GM12878 (cell line): Measurements from ENCODE around the gene KCNJ18. TPM values are rescaled to one million over a fixed set of nuclear protein-coding genes. Genes with fewer than 3 reads are reported as not detected.

ENCODE experiments used
- ATAC-seq: fragments of 200-7000 bp; cut with Tn5 transposase; 3 replicates; pipeline ENCODE4 v1.9.1; 2020; ENCODE audit warnings: mild to moderate bottlenecking, moderate library complexity
- BruUV-seq: library from RNA; stranded (reverse); fragments of 400-500 nt; replicated peaks from 2 replicates; lab custom pipeline; 2021; lab: Mats Ljungman, UMichigan
- CTCF ChIA-PET: fragments of 300-600 bp; sonication (Branson Sonifier 250); formaldehyde crosslinking; extraction: SDS; loops from one replicate; lab custom pipeline; 2021; ENCODE audit warnings: inconsistent platforms; lab: Yijun Ruan, JAX
- POLR2A ChIA-PET: fragments of 350-600 bp; formaldehyde crosslinking; extraction: SDS; loops from one replicate; lab custom pipeline; 2021; ENCODE audit warnings: inconsistent platforms; lab: Charles Lee
- RAD21 ChIA-PET: fragments of 300-600 bp; sonication (Branson Sonifier 250); formaldehyde crosslinking; loops from one replicate; lab custom pipeline; 2023; ENCODE audit warnings: antibody characterized with exemption; ENCODE audit not compliant: unreplicated experiment; lab: Charles Lee
- SMC1A ChIA-PET: fragments of 300-600 bp; sonication (Branson Sonifier 250); formaldehyde crosslinking; loops from one replicate; lab custom pipeline; 2023; ENCODE audit not compliant: unreplicated experiment, uncharacterized antibody; lab: Charles Lee
- DNase-seq: peaks from one replicate; pipeline ENCODE4 v3.0.0-alpha.2; 2011; ENCODE audit warnings: low read depth, low spot score
- FAIRE-seq: peaks from 3 replicates; lab custom pipeline; 2011; peaks lifted over from hg19 to GRCh38; lab: Jason Lieb, UNC
- H2AFZ ChIP-seq: 2 replicates; pipeline ENCODE4 v1.6.0; 2011; ENCODE audit warnings: low read depth, low read length, control low read depth; ENCODE audit not compliant: control insufficient read depth
- H3K27ac ChIP-seq: 2 replicates; pipeline ENCODE4 v1.5.1; 2011; ENCODE audit warnings: control low read depth; ENCODE audit not compliant: control insufficient read depth, insufficient read depth
- H3K27me3 ChIP-seq, 2 experiments: replicated peaks in 1 of 2; 2 replicates each; pipeline versions ENCODE4 v1.6.0 to v1.6.1; 2011; ENCODE audit warnings: low read length in 1 of 2; ENCODE audit not compliant: control insufficient read depth in 2 of 2, insufficient read depth in 2 of 2
- H3K36me3 ChIP-seq, 2 experiments: 2 replicates each; pipeline ENCODE4 v1.5.1; 2011; ENCODE audit warnings: low read length in 1 of 2; ENCODE audit not compliant: control insufficient read depth in 2 of 2, insufficient read depth in 2 of 2
- H3K4me1 ChIP-seq: 2 replicates; pipeline ENCODE4 v1.6.1; 2011; ENCODE audit warnings: mild to moderate bottlenecking, low read length, moderate library complexity, mixed read lengths; ENCODE audit not compliant: control insufficient read depth, insufficient read depth
- H3K4me2 ChIP-seq: 2 replicates; pipeline ENCODE4 v1.6.0; 2011; ENCODE audit warnings: control low read depth; ENCODE audit not compliant: control insufficient read depth, insufficient read depth
- H3K4me3 ChIP-seq: fragments of 200-600 bp; sonication (generic); 2 replicates; pipeline ENCODE4 v1.5.1; 2016
- H3K79me2 ChIP-seq: 2 replicates; pipeline ENCODE4 v1.6.0; 2011; ENCODE audit warnings: low read length; ENCODE audit not compliant: control insufficient read depth, insufficient read depth
- H3K9ac ChIP-seq: 2 replicates; pipeline ENCODE4 v1.8.0; 2011; ENCODE audit warnings: low read length, control low read depth, mixed read lengths; ENCODE audit not compliant: control insufficient read depth, insufficient read depth
- H3K9me3 ChIP-seq: replicated peaks from 3 replicates; pipeline ENCODE4 v1.5.1; 2011; ENCODE audit warnings: mild to moderate bottlenecking, low read length; ENCODE audit not compliant: control insufficient read depth, insufficient read depth
- H4K20me1 ChIP-seq: 2 replicates; pipeline ENCODE4 v1.6.0; 2011; ENCODE audit not compliant: control insufficient read depth, insufficient read depth
- ATF3 ChIP-seq: IDR thresholded peaks from 2 replicates; pipeline ENCODE4 v1.6.1; 2011; ENCODE audit warnings: low read depth, mild to moderate bottlenecking, low read length, moderate library complexity, borderline replicate concordance; ENCODE audit errors: extremely low read depth
- CEBPB ChIP-seq, 2 experiments: fragments of 150-350 bp in 1 of 2; IDR thresholded peaks; 2 replicates each; pipeline ENCODE4 v1.6.1; 2012 to 2014; ENCODE audit warnings: low read depth in 2 of 2, low read length in 2 of 2, borderline replicate concordance in 1 of 2, inconsistent platforms in 1 of 2
- E4F1 ChIP-seq: fragments of 450-650 bp; IDR thresholded peaks from 2 replicates; pipeline ENCODE4 v1.6.1; 2018; ENCODE audit warnings: borderline replicate concordance, mild to moderate bottlenecking; ENCODE audit not compliant: partially characterized antibody
- IRF3 ChIP-seq: fragments of 450-650 bp; IDR thresholded peaks from 2 replicates; pipeline ENCODE4 v1.6.1; 2014; ENCODE audit warnings: mild to moderate bottlenecking
- MAX ChIP-seq: IDR thresholded peaks from 2 replicates; pipeline ENCODE4 v1.6.1; 2012; ENCODE audit warnings: low read depth, low read length, improper control_type of control experiment
- MXI1 ChIP-seq: fragments of 150-350 bp; IDR thresholded peaks from 2 replicates; pipeline ENCODE4 v1.6.1; 2011; ENCODE audit warnings: low read depth, mild to moderate bottlenecking, inconsistent platforms, low read length, improper control_type of control experiment
- NFYA ChIP-seq: IDR thresholded peaks from 2 replicates; pipeline ENCODE4 v1.6.1; 2011; ENCODE audit warnings: low read depth, mild to moderate bottlenecking, low read length, improper control_type of control experiment, borderline replicate concordance
- NFYB ChIP-seq: IDR thresholded peaks from 2 replicates; pipeline ENCODE4 v1.6.1; 2011; ENCODE audit warnings: low read depth, mild to moderate bottlenecking, low read length, improper control_type of control experiment, moderate library complexity; ENCODE audit not compliant: insufficient read depth
- NR2C1 ChIP-seq: fragments of 450-650 bp; IDR thresholded peaks from 2 replicates; pipeline ENCODE4 v1.6.1; 2017; ENCODE audit warnings: antibody characterized with exemption, mild to moderate bottlenecking, moderate library complexity
- NR2F1 ChIP-seq: fragments of 450-650 bp; conservative IDR thresholded peaks from 2 replicates; pipeline ENCODE4 v1.6.1; 2017; ENCODE audit warnings: mild to moderate bottlenecking
- RBBP5 ChIP-seq: fragments of 200-600 bp; sonication (generic); conservative IDR thresholded peaks from 2 replicates; pipeline ENCODE4 v1.6.1; 2016
- TARDBP ChIP-seq: IDR thresholded peaks from 2 replicates; pipeline ENCODE4 v1.6.1; 2016; ENCODE audit warnings: borderline replicate concordance
- WRNIP1 ChIP-seq: IDR thresholded peaks from 2 replicates; pipeline ENCODE4 v1.6.1; 2011; ENCODE audit warnings: low read depth, low read length, improper control_type of control experiment, borderline replicate concordance
- WGBS: methylation state at CpG from one replicate; pipeline ENCODE4 v1.1.6; 2016; ENCODE audit warnings: low lambda C conversion rate; ENCODE audit not compliant: insufficient replicate concordance, insufficient coverage; ENCODE audit errors: missing lambda C conversion rate; 5-methylcytosine and 5-hydroxymethylcytosine counted together
- in situ Hi-C: fragments of 300-500 bp; cut with MboI; formaldehyde crosslinking; loops from 9 replicates; pipeline ENCODE4 v1.14.3; 2018; ENCODE audit warnings: mixed read lengths
- intact Hi-C: fragments of 100-400 bp; cut with micrococcal nuclease; formaldehyde crosslinking; loops from one replicate; pipeline ENCODE4 v1.14.2; 2022; ENCODE audit not compliant: unreplicated experiment
- polyA plus RNA-seq, 11 experiments: library from polyadenylated mRNA; depleted of rRNA in 4 of 11; unstranded in 6 of 11; stranded (reverse) in 5 of 11; fragments of >200 nt; fragmentation: Nextera tagmentation in 4 of 11; fragmentation: Illumina TruSeq in 1 of 11; extraction: Ambion mirVana in 4 of 11; extraction: Trizol in 1 of 11; gene quantifications; 1 replicate in 1 of 11; 2 replicates in 10 of 11; pipeline versions ENCODE4 v1.2.1 to v1.2.3, GENCODE V29; 2011 to 2016; ENCODE audit warnings: inconsistent platforms in 2 of 11, missing spikeins in 2 of 11, low read depth in 1 of 11
- total RNA-seq, 4 experiments: library from RNA; depleted of rRNA in 3 of 4; stranded (reverse); fragments of >200 nt in 3 of 4; fragmentation: Illumina TruSeq in 1 of 4; extraction: Trizol in 1 of 4; gene quantifications; 2 replicates each; pipeline versions ENCODE4 v1.2.1 to v1.2.3, GENCODE V29; 2013 to 2021
- TF ChIP-seq, protein P1 (sequence below), 3 experiments: IDR thresholded peaks in 2 of 3; conservative IDR thresholded peaks in 1 of 3; 2 replicates each; pipeline ENCODE4 v1.5.1; 2011; ENCODE audit warnings: low read depth in 3 of 3, low read length in 3 of 3, mild to moderate bottlenecking in 3 of 3, control low read depth in 2 of 3, moderate library complexity in 2 of 3, inconsistent platforms in 1 of 3, mixed read lengths in 1 of 3; ENCODE audit not compliant: control insufficient read depth in 2 of 3, insufficient read depth in 1 of 3; ENCODE audit errors: extremely low read depth in 1 of 3

Gene KCNJ18
- total and polyA plus RNA-seq, 10 of the 15 experiments (the other 5 are each of a cell fraction or from before 2014, with no cell fraction given): not detected

GRCh38 chr17:21688293-21688949, 3.9 kb upstream of the KCNJ18 start (continued):
- no peak for TF ChIP-seq E4F1
- TF ChIP-seq MAX: no peak
- TF ChIP-seq ATF3: no peak
- TF ChIP-seq, protein P1, sequence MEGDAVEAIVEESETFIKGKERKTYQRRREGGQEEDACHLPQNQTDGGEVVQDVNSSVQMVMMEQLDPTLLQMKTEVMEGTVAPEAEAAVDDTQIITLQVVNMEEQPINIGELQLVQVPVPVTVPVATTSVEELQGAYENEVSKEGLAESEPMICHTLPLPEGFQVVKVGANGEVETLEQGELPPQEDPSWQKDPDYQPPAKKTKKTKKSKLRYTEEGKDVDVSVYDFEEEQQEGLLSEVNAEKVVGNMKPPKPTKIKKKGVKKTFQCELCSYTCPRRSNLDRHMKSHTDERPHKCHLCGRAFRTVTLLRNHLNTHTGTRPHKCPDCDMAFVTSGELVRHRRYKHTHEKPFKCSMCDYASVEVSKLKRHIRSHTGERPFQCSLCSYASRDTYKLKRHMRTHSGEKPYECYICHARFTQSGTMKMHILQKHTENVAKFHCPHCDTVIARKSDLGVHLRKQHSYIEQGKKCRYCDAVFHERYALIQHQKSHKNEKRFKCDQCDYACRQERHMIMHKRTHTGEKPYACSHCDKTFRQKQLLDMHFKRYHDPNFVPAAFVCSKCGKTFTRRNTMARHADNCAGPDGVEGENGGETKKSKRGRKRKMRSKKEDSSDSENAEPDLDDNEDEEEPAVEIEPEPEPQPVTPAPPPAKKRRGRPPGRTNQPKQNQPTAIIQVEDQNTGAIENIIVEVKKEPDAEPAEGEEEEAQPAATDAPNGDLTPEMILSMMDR (IDR thresholded peaks at IDR 0.05 in 2 of 3, conservative IDR thresholded peaks at IDR 0.05 in 1 of 3; ENCODE audit: control insufficient read depth in 2 of 3, extremely low read depth in 1 of 3, insufficient read depth in 1 of 3, low read depth in 3 of 3, low read length in 3 of 3): no peak

- in situ Hi-C loops: loop anchor here (25.0 kb wide), 1 partner anchor 102 kb away; no protein-coding TSS in a partner anchor
- ChIA-PET POLR2A (no interaction called here), SMC1A (no interaction called here), RAD21 (no interaction called here), CTCF (no interaction called here)
- 34% methylated on average over 7 of the region's 7 CpGs for WGBS
- H3K4me2 ChIP-seq: no peak overlapping the region
- FAIRE-seq (no peak), DNase-seq (no peak), ATAC-seq (no peak)
- H2AFZ ChIP-seq: no peak overlapping the region
- H3K27me3 ChIP-seq: no peaks in the 10 kb centered on the region
- no peaks in the 10 kb centered on the region for H3K36me3 ChIP-seq
- H3K79me2 ChIP-seq: no peaks in the 10 kb centered on the region
- no peak overlapping the region for H3K27ac ChIP-seq
- no peaks in the 10 kb centered on the region for H4K20me1 ChIP-seq
- H3K4me1 ChIP-seq: no peaks in the 10 kb centered on the region
- no peaks in the 10 kb centered on the region; the same call in 2 of the 3 replicates for H3K9me3 ChIP-seq
- TF ChIP-seq NFYB (no peak), NFYA (no peak), IRF3 (no peak), NR2C1 (no peak), MXI1 (no peak), NR2F1 (no peak), RBBP5 (no peak), WRNIP1 (no peak), CEBPB (IDR thresholded peaks at IDR 0.05; ENCODE audit: borderline replicate concordance in 1 of 2, low read depth in 2 of 2, low read length in 2 of 2) (no peak), TARDBP (no peak)
- H3K4me3 ChIP-seq: no peak overlapping the region
- intact Hi-C loops: no loop called here
- no TSS peak for BruUV-seq
- no peak overlapping the region for H3K9ac ChIP-seq
These were observed 2.7 kb upstream of the KCNJ18 start for GRCh38 chr17:21689604-21690003.
